GM21717 (cell line): ENCODE data around the gene ZNF407.

ENCODE experiments used
- ATAC-seq: cut with Tn5 transposase; IDR thresholded peaks from one replicate; pipeline ENCODE4 v1.9.1; 2021; ENCODE audit warnings: mild to moderate bottlenecking, moderate library complexity; ENCODE audit not compliant: unreplicated experiment

The ZNF407 gene

GRCh38 chr18:74914648-74915047 lies 317.0 kb downstream of the ZNF407 start:
- no peak for ATAC-seq

GRCh38 chr18:74916773-74917393 lies 319.2 kb downstream of the ZNF407 start:
- no peak for ATAC-seq

GRCh38 chr18:74918276-74918790 lies 320.7 kb downstream of the ZNF407 start:
- no peak for ATAC-seq

- no peak for ATAC-seq
Measured at GRCh38 chr18:74921057-74921820, 323.6 kb downstream of the ZNF407 start.

GRCh38 chr18:74926051-74926450 lies 328.4 kb downstream of the ZNF407 start:
- no peak for ATAC-seq

- ATAC-seq, result no peak
Measured at GRCh38 chr18:74928194-74928968, 330.7 kb downstream of the ZNF407 start.

GRCh38 chr18:74929110-74929509 lies 331.4 kb downstream of the ZNF407 start:
- no peak for ATAC-seq

GRCh38 chr18:74930616-74931015 lies 332.9 kb downstream of the ZNF407 start:
- ATAC-seq, result no peak

- no peak for ATAC-seq
Measured at GRCh38 chr18:74933930-74934329, 336.3 kb downstream of the ZNF407 start.

- ATAC-seq, result no peak
Measured at GRCh38 chr18:74935434-74935833, 337.8 kb downstream of the ZNF407 start.

- ATAC-seq, result no peak
Measured at GRCh38 chr18:74936343-74936742, 338.7 kb downstream of the ZNF407 start.

- no peak for ATAC-seq
Measured at GRCh38 chr18:74937291-74937690, 339.6 kb downstream of the ZNF407 start.

- no peak for ATAC-seq
Measured at GRCh38 chr18:74940856-74941255, 343.2 kb downstream of the ZNF407 start.

- ATAC-seq, result peak; percentile 98
Measured at GRCh38 chr18:74942319-74942910, 344.7 kb downstream of the ZNF407 start.

- no peak for ATAC-seq
Measured at GRCh38 chr18:74944676-74945075, 347.0 kb downstream of the ZNF407 start.

- ATAC-seq, result no peak
Measured at GRCh38 chr18:74945774-74946545, 348.3 kb downstream of the ZNF407 start.

- ATAC-seq, result no peak
Measured at GRCh38 chr18:74946646-74947375, 349.1 kb downstream of the ZNF407 start.

- no peak for ATAC-seq
Measured at GRCh38 chr18:74947417-74947816, 349.7 kb downstream of the ZNF407 start.

- no peak for ATAC-seq
Measured at GRCh38 chr18:74947875-74948274, 350.2 kb downstream of the ZNF407 start.

GRCh38 chr18:74949611-74950010 lies 351.9 kb downstream of the ZNF407 start:
- ATAC-seq, result no peak
